ENCODE data around the gene FHOD3.
A peak's percentile ranks its signal among the peaks of the same experiment; 100 is the strongest.

FHOD3 gene

DNA sequence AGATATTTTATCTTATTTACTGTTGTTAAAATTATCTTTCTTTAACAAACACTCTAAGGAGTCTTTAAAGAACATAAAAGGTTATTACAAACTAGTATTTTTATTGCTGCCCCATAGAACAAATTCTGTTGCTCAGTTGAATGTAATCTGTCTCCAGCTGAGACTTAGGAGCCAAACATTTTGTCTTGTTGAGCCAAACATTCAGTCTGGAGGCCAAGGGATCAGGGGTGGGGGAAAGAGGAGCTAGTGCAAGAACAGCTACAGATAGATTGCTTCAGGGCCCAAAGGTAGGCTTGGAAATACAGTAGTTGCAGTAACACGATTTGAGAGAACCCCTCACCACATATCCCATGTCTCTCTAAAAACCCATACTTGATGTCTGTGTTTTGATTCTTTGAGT is 480.1 kb downstream of the FHOD3 start:
- Histone ChIP-seq H3K27ac (replicated peaks) (no peak overlapping the region), H3K4me3 (replicated peaks; ENCODE audit: insufficient read depth, low read length) (no peak overlapping the region), H3K27me3 (ENCODE audit: insufficient read depth, poor library complexity, severe bottlenecking) (no peaks in the 10 kb centered on the region)
- DNase-seq (ENCODE audit: low read depth in 1 of 2, low spot score in 1 of 2), result no peak
- TF ChIP-seq, protein P1, sequence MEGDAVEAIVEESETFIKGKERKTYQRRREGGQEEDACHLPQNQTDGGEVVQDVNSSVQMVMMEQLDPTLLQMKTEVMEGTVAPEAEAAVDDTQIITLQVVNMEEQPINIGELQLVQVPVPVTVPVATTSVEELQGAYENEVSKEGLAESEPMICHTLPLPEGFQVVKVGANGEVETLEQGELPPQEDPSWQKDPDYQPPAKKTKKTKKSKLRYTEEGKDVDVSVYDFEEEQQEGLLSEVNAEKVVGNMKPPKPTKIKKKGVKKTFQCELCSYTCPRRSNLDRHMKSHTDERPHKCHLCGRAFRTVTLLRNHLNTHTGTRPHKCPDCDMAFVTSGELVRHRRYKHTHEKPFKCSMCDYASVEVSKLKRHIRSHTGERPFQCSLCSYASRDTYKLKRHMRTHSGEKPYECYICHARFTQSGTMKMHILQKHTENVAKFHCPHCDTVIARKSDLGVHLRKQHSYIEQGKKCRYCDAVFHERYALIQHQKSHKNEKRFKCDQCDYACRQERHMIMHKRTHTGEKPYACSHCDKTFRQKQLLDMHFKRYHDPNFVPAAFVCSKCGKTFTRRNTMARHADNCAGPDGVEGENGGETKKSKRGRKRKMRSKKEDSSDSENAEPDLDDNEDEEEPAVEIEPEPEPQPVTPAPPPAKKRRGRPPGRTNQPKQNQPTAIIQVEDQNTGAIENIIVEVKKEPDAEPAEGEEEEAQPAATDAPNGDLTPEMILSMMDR (IDR thresholded peaks at IDR 0.05; ENCODE audit: insufficient read depth, low read length), result no peak
- TF ChIP-seq, protein P2, sequence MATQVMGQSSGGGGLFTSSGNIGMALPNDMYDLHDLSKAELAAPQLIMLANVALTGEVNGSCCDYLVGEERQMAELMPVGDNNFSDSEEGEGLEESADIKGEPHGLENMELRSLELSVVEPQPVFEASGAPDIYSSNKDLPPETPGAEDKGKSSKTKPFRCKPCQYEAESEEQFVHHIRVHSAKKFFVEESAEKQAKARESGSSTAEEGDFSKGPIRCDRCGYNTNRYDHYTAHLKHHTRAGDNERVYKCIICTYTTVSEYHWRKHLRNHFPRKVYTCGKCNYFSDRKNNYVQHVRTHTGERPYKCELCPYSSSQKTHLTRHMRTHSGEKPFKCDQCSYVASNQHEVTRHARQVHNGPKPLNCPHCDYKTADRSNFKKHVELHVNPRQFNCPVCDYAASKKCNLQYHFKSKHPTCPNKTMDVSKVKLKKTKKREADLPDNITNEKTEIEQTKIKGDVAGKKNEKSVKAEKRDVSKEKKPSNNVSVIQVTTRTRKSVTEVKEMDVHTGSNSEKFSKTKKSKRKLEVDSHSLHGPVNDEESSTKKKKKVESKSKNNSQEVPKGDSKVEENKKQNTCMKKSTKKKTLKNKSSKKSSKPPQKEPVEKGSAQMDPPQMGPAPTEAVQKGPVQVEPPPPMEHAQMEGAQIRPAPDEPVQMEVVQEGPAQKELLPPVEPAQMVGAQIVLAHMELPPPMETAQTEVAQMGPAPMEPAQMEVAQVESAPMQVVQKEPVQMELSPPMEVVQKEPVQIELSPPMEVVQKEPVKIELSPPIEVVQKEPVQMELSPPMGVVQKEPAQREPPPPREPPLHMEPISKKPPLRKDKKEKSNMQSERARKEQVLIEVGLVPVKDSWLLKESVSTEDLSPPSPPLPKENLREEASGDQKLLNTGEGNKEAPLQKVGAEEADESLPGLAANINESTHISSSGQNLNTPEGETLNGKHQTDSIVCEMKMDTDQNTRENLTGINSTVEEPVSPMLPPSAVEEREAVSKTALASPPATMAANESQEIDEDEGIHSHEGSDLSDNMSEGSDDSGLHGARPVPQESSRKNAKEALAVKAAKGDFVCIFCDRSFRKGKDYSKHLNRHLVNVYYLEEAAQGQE (IDR thresholded peaks at IDR 0.05; ENCODE audit: insufficient replicate concordance, low read depth), result no peak
- TF ChIP-seq SPI1 (IDR thresholded peaks at IDR 0.05; ENCODE audit: borderline replicate concordance, low read depth), result no peak
- no peak for TF ChIP-seq GABPA (IDR thresholded peaks at IDR 0.05; ENCODE audit: low read depth)
- TF ChIP-seq POLR2AphosphoS5 (IDR thresholded peaks at IDR 0.05; ENCODE audit: low read depth), result no peak

DNA sequence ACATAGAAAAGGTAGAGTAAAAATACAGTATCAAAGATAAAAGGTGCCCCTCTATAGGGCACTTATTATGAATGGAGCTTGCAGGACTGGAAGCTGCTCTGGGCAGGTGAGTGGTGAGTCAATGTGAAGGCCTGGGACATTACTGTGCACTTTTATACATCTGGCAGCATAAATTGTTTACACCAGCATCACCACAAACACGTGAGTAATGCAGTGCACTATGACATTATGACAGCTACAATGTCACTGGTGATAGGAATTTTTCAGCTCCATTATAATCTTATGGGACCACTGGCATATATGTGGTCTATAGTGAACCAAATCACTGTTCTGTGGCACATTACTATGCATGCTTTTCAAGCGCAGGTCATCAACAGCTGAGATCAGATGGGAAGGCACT is 483.2 kb downstream of the FHOD3 start:
- TF ChIP-seq SPI1 (IDR thresholded peaks at IDR 0.05; ENCODE audit: borderline replicate concordance, low read depth) (no peak), POLR2AphosphoS5 (IDR thresholded peaks at IDR 0.05; ENCODE audit: low read depth) (no peak)
- TF ChIP-seq, protein P1 (IDR thresholded peaks at IDR 0.05; ENCODE audit: insufficient read depth, low read length), result no peak
- no peak for DNase-seq (ENCODE audit: low read depth in 1 of 2, low spot score in 1 of 2)
- H3K27me3 ChIP-seq (ENCODE audit: insufficient read depth, poor library complexity, severe bottlenecking), result no peaks in the 10 kb centered on the region
- no peak overlapping the region for H3K4me3 ChIP-seq (replicated peaks; ENCODE audit: insufficient read depth, low read length)
- H3K27ac ChIP-seq (replicated peaks), result no peak overlapping the region

DNA sequence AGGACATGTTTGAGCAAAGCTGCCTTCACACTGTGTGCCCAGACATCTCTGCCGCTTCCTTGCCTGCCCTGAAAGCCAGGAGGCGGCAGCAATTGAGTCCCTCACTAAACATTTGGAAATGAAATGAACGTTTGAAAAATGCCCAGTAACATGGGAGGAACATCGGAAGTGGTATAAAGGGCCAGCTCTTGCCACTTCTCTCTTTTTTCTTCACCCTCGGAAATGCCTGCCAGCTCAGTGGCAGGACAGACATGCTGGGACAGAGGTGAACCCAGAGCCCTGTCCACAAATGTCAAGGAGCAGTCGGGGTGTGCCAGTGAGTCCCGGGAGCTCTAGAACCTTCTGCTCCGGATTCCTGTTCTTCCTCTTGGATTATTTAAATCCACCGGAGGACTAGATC is 485.2 kb downstream of the FHOD3 start:
- TF ChIP-seq SPI1 (IDR thresholded peaks at IDR 0.05; ENCODE audit: borderline replicate concordance, low read depth), result peak; percentile 84
- no peak for TF ChIP-seq POLR2AphosphoS5 (IDR thresholded peaks at IDR 0.05; ENCODE audit: low read depth)
- DNase-seq (ENCODE audit: low read depth in 1 of 2, low spot score in 1 of 2), result peak in 1 of 2 experiments; percentile 56
- Histone ChIP-seq H3K27ac (replicated peaks) (peak overlapping the region; percentile 29), H3K27me3 (ENCODE audit: insufficient read depth, poor library complexity, severe bottlenecking) (no peaks in the 10 kb centered on the region), H3K4me3 (replicated peaks; ENCODE audit: insufficient read depth, low read length) (no peak overlapping the region)

DNA sequence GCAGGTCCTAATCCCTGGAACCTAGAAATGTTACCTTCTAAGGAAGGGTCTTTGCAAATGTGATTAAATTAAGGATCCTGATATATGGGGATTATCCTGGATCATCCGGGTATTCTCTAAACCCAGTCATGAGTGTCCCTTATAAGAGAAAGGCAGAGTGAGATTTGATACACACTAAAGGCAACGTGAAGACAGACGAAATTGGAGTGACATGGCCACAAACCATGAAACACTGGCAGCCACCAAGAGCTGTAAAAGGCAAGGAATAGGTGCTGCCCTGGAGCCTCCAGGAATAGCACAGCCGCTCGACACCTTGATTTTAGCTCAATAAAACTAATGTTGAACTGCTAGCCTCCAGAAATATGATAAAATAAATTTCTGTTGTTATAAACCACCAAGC is 486.3 kb downstream of the FHOD3 start:
- no peak overlapping the region for H3K4me3 ChIP-seq (replicated peaks; ENCODE audit: insufficient read depth, low read length)
- no peak for TF ChIP-seq GABPA (IDR thresholded peaks at IDR 0.05; ENCODE audit: low read depth)
- TF ChIP-seq, protein P1 (IDR thresholded peaks at IDR 0.05; ENCODE audit: insufficient read depth, low read length), result no peak
- no peak for TF ChIP-seq POLR2AphosphoS5 (IDR thresholded peaks at IDR 0.05; ENCODE audit: low read depth)
- TF ChIP-seq, protein P2 (IDR thresholded peaks at IDR 0.05; ENCODE audit: insufficient replicate concordance, low read depth), result no peak
- TF ChIP-seq SPI1 (IDR thresholded peaks at IDR 0.05; ENCODE audit: borderline replicate concordance, low read depth), result no peak
- H3K27ac ChIP-seq (replicated peaks), result no peak overlapping the region
- DNase-seq (ENCODE audit: low read depth in 1 of 2, low spot score in 1 of 2), result no peak
- H3K27me3 ChIP-seq (ENCODE audit: insufficient read depth, poor library complexity, severe bottlenecking), result no peaks in the 10 kb centered on the region
